ENCODE results near the gene ZNF550. TPM values are rescaled to one million over a fixed set of nuclear protein-coding genes. Genes with fewer than 3 reads are reported as not detected.

Gene ZNF550
- total and polyA plus RNA-seq, 2 of the 13 experiments (the other 11 are each of a cell fraction or from before 2014, with no cell fraction given): 8.6 to 9.1 TPM

- no peak for TF ChIP-seq TSC22D2 (CRISPR knock-in tag; IDR thresholded peaks at IDR 0.05; ENCODE audit: borderline replicate concordance)
- no peak for TF ChIP-seq ZBTB37 (CRISPR knock-in tag; IDR thresholded peaks at IDR 0.05)
- TF ChIP-seq ZNF501 (CRISPR knock-in tag; IDR thresholded peaks at IDR 0.05): peak; percentile 94
- no peak for TF ChIP-seq ZBTB33 (CRISPR knock-in tag; IDR thresholded peaks at IDR 0.05)
- TF ChIP-seq PRDM15 (CRISPR knock-in tag; IDR thresholded peaks at IDR 0.05): peak; percentile 86
- TF ChIP-seq ZNF879 (CRISPR knock-in tag; IDR thresholded peaks at IDR 0.05): no peak
- TF ChIP-seq THAP8 (CRISPR knock-in tag; IDR thresholded peaks at IDR 0.05; ENCODE audit: borderline replicate concordance): no peak
- no peak for TF ChIP-seq RCOR2 (CRISPR knock-in tag; IDR thresholded peaks at IDR 0.05)
- no peak for TF ChIP-seq TEF (CRISPR knock-in tag; IDR thresholded peaks at IDR 0.05)
- TF ChIP-seq ZNF350 (CRISPR knock-in tag; IDR thresholded peaks at IDR 0.05; ENCODE audit: borderline replicate concordance, low read depth): peak; percentile 96
- TF ChIP-seq NR3C1 (CRISPR knock-in tag; IDR thresholded peaks at IDR 0.05): no peak
- TF ChIP-seq RFX1 (IDR thresholded peaks at IDR 0.05): no peak
- peak; percentile 61 for TF ChIP-seq ZNF225 (CRISPR knock-in tag; IDR thresholded peaks at IDR 0.05)
- TF ChIP-seq ZNF256 (CRISPR knock-in tag; conservative IDR thresholded peaks at IDR 0.05): no peak
- TF ChIP-seq HNRNPLL (IDR thresholded peaks at IDR 0.05; ENCODE audit: low read depth, low read length, poor library complexity, severe bottlenecking): peak; percentile 91
- TF ChIP-seq ZBED4 (CRISPR knock-in tag; IDR thresholded peaks at IDR 0.05; ENCODE audit: borderline replicate concordance): peak; percentile 92
- no peak for TF ChIP-seq ZNF549 (CRISPR knock-in tag; IDR thresholded peaks at IDR 0.05)
Observed at GRCh38 chr19:57527136-57527881, 32.4 kb downstream of the ZNF550 start, which contains the start of gene ZNF549 (continued).

Data from HepG2 (cell line).